HG03060 (cell line): ENCODE data around the gene RGL1.

Source experiments
- ATAC-seq: cut with Tn5 transposase; IDR thresholded peaks from one replicate; pipeline ENCODE4 v1.9.1; 2021; ENCODE audit warnings: low read depth, moderate number of reproducible peaks; ENCODE audit not compliant: unreplicated experiment

Gene RGL1

DNA sequence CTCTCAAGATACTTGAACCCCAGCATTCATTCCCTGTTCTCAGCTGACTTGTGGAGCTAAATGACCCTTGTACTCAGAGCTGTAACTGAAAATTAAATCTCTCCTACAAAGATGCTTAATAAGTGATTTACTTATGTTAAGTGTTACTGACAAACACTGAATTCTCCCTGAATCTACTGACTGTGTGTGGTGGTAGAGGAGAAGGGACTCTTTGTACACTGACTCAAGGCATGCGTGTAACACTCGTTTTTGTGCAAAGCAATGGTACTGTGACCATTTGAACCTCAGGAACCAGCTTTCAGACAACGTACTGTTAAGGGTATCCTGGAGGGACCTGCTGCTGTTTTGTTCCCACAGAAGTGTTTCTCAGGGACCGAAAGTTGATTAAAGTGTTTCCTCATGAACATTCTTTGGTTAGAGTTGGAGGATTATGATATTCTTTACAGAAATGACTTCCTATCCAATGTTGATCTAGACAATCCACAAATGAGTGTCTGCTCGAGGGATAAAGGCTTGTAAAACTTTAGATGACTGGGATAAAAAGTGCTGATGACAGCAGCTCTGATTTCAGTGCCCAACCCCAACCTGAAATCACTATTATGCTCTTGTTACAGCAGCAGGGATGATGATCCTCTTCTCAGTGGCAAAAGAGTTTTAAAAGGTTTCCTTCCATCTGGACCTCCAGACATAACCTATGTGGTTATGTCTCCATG lies 12.8 kb downstream of the RGL1 start:
- no peak for ATAC-seq

DNA sequence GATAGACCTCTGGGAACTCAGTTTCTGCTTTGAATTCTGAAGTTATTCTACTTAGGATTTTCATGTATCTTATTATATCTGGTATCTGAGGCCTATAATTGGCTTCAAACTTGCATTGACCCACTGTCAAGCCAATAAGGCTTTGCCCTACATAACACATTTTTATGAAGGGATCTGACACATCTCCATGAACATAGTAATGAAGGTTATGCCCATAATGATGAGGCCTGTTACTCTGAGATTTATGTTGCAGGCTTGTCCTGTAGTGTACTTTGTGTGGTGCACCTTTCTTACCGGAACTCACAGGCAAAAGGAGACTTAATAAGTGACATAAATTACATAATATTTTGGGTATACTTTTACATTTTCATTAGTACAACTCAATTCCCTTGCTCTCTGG lies 14.1 kb downstream of the RGL1 start:
- ATAC-seq = no peak

- ATAC-seq = no peak
Observed at GRCh38 chr1:183821309-183821888, 16.5 kb downstream of the RGL1 start.

- no peak for ATAC-seq
Observed at GRCh38 chr1:183821889-183822611, 17.1 kb downstream of the RGL1 start.

GRCh38 chr1:183824291-183824690 lies 19.4 kb downstream of the RGL1 start:
- no peak for ATAC-seq

DNA sequence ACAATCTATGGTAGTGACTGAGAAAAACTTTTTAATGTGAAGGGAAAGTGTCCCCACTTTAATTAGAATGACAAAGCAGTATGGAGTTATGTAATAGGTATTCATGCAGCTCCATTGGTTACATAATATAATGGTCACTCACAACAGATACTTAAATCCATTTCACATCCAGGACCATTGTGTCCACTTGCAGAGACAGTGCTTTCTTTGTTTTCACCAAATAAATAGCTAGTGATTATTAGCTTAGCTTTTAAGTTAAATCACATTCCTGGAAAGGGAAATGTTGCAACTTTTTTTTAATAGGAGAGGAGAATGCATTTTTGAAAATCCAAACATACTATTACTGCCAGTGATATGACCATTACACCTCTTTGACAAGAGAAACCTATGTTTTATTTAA lies 22.9 kb downstream of the RGL1 start:
- no peak for ATAC-seq

DNA sequence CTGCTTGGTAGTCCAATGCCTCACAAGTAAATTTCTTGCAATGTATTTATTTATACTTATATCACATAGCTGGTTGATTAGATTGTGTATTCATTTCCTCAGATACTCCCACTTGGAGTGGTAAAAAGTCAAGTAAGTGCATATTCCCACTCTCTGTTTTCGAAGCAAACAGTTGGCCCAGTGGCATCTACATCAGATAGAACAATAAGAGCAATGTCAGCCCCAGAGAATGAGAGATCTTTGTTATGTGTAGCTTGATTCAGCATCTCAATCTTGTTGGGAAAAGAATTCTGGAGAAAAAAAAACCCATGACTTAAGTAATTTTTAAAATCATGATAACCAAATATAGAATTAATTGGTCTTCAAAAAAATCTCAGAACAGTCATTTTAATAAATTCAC lies 25.5 kb downstream of the RGL1 start:
- ATAC-seq = no peak

- ATAC-seq = no peak
Observed at GRCh38 chr1:183831311-183831710, 26.4 kb downstream of the RGL1 start.

- ATAC-seq = no peak
Observed at GRCh38 chr1:183832459-183832858, 27.5 kb downstream of the RGL1 start.

DNA sequence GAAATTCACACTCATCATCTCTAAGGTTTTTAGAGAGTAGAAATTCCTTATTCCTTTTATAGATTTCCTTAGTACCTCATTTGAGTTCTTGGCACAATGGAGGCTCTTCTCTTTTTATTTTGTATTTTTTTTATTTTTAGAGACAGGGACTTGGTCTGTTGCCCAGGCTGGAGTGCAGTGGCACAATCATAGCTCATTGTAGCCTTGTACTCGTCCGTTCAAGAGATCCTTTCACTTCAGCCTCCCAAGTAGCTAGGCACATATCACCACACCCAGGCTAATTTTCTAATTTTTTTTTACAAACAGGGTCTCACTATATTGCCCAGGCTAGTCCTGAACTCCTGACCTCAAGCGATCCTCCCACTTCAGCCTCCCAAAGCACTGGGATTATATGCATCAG lies 29.6 kb downstream of the RGL1 start:
- no peak for ATAC-seq

DNA sequence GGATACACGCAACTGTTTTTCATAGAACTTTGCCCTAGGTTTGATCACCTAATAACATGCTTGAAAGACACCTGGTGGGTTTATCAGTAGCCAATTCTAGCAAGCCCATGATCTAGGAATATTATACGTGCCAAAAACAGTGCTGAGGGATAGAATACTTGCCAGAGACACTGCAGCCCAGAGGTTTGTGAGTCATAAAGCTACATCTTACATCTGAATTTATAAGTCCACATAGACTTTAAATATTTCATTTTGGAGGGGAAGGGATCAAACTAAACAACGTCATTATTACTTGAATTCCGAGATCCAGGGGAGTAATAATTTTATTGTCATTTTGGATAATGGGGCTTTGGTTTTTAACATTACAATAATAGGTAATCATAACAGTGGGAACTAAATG lies 31.7 kb downstream of the RGL1 start:
- no peak for ATAC-seq

DNA sequence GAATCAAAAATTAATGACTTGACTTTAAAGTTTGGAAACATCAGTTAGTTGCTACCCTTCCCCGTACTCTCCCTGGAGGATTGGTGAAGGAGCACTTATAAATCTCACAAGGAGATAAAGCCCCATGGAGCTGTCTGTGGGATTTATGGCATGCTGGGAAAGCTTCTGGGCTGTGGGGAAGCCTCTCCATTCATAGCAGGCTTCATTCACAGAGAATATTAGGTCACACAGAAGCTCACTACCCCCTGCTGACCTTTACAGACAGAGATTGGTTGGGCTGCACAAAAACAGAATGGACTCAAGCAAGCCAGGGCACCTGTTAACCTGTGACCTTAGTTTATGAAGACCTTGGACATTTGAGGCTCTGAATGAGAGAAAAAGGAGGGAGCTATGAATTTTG lies 32.1 kb downstream of the RGL1 start:
- no peak for ATAC-seq

- no peak for ATAC-seq
Observed at GRCh38 chr1:183838221-183838620, 33.3 kb downstream of the RGL1 start.

DNA sequence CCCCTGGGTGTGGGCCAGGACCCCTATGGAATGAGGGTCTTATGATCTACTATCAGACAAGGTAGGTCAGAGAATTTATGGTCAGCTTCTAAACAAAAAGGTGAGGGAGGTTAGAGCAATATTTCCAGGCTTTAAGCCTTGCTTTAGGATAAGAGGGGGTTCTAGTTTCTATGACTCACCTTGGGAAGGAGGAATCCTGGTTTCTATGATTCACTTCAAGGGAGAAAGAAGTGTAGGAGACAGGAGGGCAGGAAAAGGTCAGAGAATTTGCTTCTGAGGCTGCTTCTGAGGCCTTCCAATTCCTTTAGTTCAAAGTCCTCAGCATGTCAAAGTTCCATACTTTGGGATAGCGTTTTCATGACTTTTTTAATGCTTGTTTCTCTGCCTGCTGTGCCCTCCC lies 35.2 kb downstream of the RGL1 start:
- no peak for ATAC-seq

- no peak for ATAC-seq
Observed at GRCh38 chr1:183841550-183841949, 36.6 kb downstream of the RGL1 start.

- peak; percentile 79 for ATAC-seq
Observed at GRCh38 chr1:183841950-183842794, 37.3 kb downstream of the RGL1 start.

- ATAC-seq = peak; percentile 29
Observed at GRCh38 chr1:183842795-183843144, 37.9 kb downstream of the RGL1 start.

GRCh38 chr1:183844806-183845205 lies 39.9 kb downstream of the RGL1 start:
- no peak for ATAC-seq

GRCh38 chr1:183845681-183846080 lies 40.8 kb downstream of the RGL1 start:
- ATAC-seq = no peak

DNA sequence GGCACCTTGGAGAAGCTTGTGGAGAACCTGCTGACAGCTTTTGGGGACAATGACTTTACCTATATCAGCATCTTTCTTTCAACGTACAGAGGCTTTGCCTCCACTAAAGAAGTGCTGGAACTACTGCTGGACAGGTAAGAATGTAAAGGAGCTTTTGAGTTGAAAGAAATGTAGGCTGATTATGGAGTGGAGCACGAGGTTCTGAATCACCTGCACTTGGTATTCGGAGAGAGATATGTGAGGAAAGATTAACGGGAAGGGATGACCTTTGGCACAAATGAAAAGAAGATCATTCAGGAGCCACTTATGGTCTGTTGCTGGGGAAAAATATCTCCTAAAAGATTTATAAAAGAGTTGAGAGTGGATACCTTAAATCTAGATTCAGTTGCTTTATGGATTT lies 42.7 kb downstream of the RGL1 start:
- ATAC-seq = no peak

DNA sequence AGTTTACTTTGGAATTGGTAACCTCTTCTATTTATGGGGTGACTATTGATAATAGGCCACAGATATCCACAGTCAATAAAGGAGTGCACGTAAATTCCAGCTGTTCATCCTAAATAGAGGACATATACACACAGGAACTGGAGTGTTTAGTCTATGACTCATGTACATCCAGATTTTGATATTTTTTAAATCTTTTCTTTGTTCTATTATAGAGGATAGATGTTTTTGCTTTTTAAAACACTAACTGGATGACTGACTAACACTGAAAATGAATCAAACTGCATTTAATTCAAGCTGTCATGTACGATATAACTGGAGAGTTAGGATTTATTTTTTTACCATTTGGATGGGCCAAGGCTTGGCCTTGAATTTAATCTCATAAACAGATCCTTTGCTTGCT lies 45.9 kb downstream of the RGL1 start:
- ATAC-seq = no peak
